ENCODE measurements around the gene KCNK3.

The KCNK3 gene

DNA sequence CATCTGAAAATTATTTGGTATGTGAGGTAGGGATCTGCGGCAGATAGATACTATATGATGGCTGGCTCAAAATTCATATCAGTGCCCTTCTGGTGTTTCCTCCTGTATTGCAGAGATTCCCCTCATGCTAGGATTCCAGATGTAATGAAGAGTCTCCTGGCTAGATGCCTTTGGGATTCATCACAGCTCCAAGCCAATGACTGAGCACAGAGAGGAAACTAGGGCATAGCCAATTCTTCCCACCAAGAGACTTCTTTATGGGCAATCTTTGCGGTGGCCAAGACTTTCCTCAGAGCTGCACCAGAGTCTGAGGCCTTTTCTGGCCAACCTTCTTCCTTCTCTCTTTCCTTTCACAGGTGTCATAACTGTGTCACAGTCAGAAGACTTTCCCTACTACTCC, 25.9 kb upstream of the KCNK3 start:
- no peak for DNase-seq
- no peaks in the 10 kb centered on the region for H3K79me2 ChIP-seq (ENCODE audit: low read length)
- H3K4me1 ChIP-seq (ENCODE audit: low read length): no peaks in the 10 kb centered on the region
- H3F3A ChIP-seq (ENCODE audit: insufficient read depth, low read length): no peaks in the 10 kb centered on the region
- no peak overlapping the region for H3K4me3 ChIP-seq (ENCODE audit: low read length)
- H3K9me3 ChIP-seq (replicated peaks; ENCODE audit: insufficient read depth, low read length): no peaks in the 10 kb centered on the region
- H3K27me3 ChIP-seq (replicated peaks; ENCODE audit: insufficient read depth, low read length): peaks cover 74% of the 10 kb centered on the region
- no peak overlapping the region for H3K27ac ChIP-seq (ENCODE audit: low read length)
- no peaks in the 10 kb centered on the region for H4K20me1 ChIP-seq (ENCODE audit: insufficient read depth, low read length)
- no peaks in the 10 kb centered on the region for H3K36me3 ChIP-seq (replicated peaks; ENCODE audit: insufficient read depth, low read length)
- H3K9ac ChIP-seq (ENCODE audit: low read length): no peak overlapping the region
- no peaks in the 10 kb centered on the region for H3K9me2 ChIP-seq (replicated peaks; ENCODE audit: insufficient read depth, low read length)
- no peak for TF ChIP-seq EZH2phosphoT487 (IDR thresholded peaks at IDR 0.05; ENCODE audit: low read length)
- TF ChIP-seq, protein P1, sequence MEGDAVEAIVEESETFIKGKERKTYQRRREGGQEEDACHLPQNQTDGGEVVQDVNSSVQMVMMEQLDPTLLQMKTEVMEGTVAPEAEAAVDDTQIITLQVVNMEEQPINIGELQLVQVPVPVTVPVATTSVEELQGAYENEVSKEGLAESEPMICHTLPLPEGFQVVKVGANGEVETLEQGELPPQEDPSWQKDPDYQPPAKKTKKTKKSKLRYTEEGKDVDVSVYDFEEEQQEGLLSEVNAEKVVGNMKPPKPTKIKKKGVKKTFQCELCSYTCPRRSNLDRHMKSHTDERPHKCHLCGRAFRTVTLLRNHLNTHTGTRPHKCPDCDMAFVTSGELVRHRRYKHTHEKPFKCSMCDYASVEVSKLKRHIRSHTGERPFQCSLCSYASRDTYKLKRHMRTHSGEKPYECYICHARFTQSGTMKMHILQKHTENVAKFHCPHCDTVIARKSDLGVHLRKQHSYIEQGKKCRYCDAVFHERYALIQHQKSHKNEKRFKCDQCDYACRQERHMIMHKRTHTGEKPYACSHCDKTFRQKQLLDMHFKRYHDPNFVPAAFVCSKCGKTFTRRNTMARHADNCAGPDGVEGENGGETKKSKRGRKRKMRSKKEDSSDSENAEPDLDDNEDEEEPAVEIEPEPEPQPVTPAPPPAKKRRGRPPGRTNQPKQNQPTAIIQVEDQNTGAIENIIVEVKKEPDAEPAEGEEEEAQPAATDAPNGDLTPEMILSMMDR (IDR thresholded peaks at IDR 0.05; ENCODE audit: low read length): no peak
- TF ChIP-seq EZH2 (optimal IDR thresholded peaks at IDR 0.05; ENCODE audit: low read depth, low read length): no peak
- H3K4me2 ChIP-seq (ENCODE audit: low read depth, low read length): no peak overlapping the region
- no peak overlapping the region for H2AFZ ChIP-seq (ENCODE audit: low read length)

DNA sequence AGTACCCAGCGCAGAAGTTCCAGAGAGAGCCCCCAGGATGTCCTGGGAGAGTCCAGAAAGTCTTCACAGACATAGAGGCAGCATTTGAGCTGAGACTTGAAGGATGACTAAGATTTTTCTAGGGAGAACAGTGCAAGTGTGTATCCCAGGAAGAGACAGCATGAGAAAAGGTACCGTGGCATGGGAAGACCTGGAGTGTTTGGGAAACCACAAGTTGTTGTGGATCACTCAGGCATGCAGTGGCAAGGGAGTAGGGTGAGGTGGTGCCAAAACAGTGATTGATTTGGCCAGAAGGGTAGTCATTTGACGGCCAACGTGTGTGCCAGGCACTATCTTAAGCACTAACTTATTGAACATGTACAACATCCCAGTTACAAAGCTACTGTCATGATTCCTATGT, 24.5 kb upstream of the KCNK3 start:
- H3K27ac ChIP-seq (ENCODE audit: low read length): no peak overlapping the region
- H3K4me1 ChIP-seq (ENCODE audit: low read length): no peaks in the 10 kb centered on the region
- H3K4me3 ChIP-seq (ENCODE audit: low read length): no peak overlapping the region
- no peak overlapping the region for H3K4me2 ChIP-seq (ENCODE audit: low read depth, low read length)
- peaks cover 82% of the 10 kb centered on the region for H3K27me3 ChIP-seq (replicated peaks; ENCODE audit: insufficient read depth, low read length)
- no peaks in the 10 kb centered on the region for H3K9me2 ChIP-seq (replicated peaks; ENCODE audit: insufficient read depth, low read length)
- H3K9me3 ChIP-seq (replicated peaks; ENCODE audit: insufficient read depth, low read length): no peaks in the 10 kb centered on the region
- H3F3A ChIP-seq (ENCODE audit: insufficient read depth, low read length): no peaks in the 10 kb centered on the region
- H3K79me2 ChIP-seq (ENCODE audit: low read length): no peaks in the 10 kb centered on the region
- H4K20me1 ChIP-seq (ENCODE audit: insufficient read depth, low read length): no peaks in the 10 kb centered on the region
- no peak for DNase-seq
- no peak overlapping the region for H2AFZ ChIP-seq (ENCODE audit: low read length)
- TF ChIP-seq EZH2phosphoT487 (IDR thresholded peaks at IDR 0.05; ENCODE audit: low read length) (no peak), EZH2 (optimal IDR thresholded peaks at IDR 0.05; ENCODE audit: low read depth, low read length) (no peak)
- TF ChIP-seq, protein P1 (IDR thresholded peaks at IDR 0.05; ENCODE audit: low read length): no peak
- H3K9ac ChIP-seq (ENCODE audit: low read length): no peak overlapping the region
- no peaks in the 10 kb centered on the region for H3K36me3 ChIP-seq (replicated peaks; ENCODE audit: insufficient read depth, low read length)

DNA sequence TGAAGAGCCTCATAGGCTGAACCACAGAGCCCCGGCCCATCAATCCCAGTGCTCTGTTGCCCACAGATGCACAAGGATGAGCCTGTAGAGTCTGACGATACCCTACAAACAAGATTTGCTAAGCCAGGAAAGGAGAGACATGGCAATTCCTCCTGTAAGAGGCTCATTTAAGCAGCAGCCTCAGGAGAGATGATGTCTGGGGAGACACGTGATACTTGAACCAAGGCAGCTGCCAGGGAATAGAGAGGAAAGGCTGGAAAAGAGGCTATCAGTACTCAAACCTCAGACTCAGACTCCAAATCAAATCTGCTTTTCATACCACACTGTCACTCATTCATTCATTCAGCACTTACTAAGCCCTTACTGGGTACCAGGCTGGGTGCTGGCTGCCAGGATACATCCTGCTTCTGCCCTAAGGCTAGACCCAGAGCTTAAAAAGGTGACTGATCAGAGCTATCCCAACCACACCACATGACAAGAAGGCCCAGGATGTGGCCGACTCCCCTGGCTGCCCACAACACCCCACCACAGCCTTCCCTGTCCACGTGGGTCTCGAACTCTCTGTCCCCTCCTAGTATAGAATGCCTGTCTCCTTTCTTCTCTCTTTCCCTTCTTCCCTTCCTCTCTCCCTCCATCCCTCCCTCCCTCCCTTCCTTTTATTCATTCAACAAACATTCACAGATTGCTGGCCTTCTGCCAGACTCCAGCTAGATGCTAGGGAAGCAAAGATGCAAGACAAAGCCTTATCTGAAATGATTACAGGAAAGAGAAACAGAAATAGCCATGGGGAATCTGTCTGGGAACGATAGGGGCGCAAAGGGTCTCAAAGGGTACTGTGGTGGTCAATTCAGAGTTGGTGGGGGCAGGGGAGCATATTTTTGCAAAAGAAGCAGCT, 23.4 kb upstream of the KCNK3 start:
- no peaks in the 10 kb centered on the region for H3K36me3 ChIP-seq (replicated peaks; ENCODE audit: insufficient read depth, low read length)
- no peaks in the 10 kb centered on the region for H3K4me1 ChIP-seq (ENCODE audit: low read length)
- no peak for DNase-seq
- no peaks in the 10 kb centered on the region for H3K9me3 ChIP-seq (replicated peaks; ENCODE audit: insufficient read depth, low read length)
- H3K9me2 ChIP-seq (replicated peaks; ENCODE audit: insufficient read depth, low read length): no peaks in the 10 kb centered on the region
- no peak overlapping the region for H3K9ac ChIP-seq (ENCODE audit: low read length)
- no peak overlapping the region for H3K4me2 ChIP-seq (ENCODE audit: low read depth, low read length)
- H3K27me3 ChIP-seq (replicated peaks; ENCODE audit: insufficient read depth, low read length): peaks cover 81% of the 10 kb centered on the region
- no peak overlapping the region for H3K27ac ChIP-seq (ENCODE audit: low read length)
- H3K4me3 ChIP-seq (ENCODE audit: low read length): no peak overlapping the region
- H3K79me2 ChIP-seq (ENCODE audit: low read length): no peaks in the 10 kb centered on the region
- no peak overlapping the region for H2AFZ ChIP-seq (ENCODE audit: low read length)
- no peaks in the 10 kb centered on the region for H3F3A ChIP-seq (ENCODE audit: insufficient read depth, low read length)
- H4K20me1 ChIP-seq (ENCODE audit: insufficient read depth, low read length): no peaks in the 10 kb centered on the region
- TF ChIP-seq EZH2 (optimal IDR thresholded peaks at IDR 0.05; ENCODE audit: low read depth, low read length): no peak
- TF ChIP-seq, protein P1 (IDR thresholded peaks at IDR 0.05; ENCODE audit: low read length): no peak
- no peak for TF ChIP-seq EZH2phosphoT487 (IDR thresholded peaks at IDR 0.05; ENCODE audit: low read length)
